Ishikawa (cell line): Measurements from ENCODE around the gene HTD2.

Experiments used
- CEBPB ChIP-seq: IDR thresholded peaks from 2 replicates; pipeline ENCODE4 v1.6.1; 2012
- CREB1 ChIP-seq: IDR thresholded peaks from 2 replicates; pipeline ENCODE4 v1.6.1; 2012; ENCODE audit warnings: low read depth
- EGR1 ChIP-seq: IDR thresholded peaks from 2 replicates; pipeline ENCODE4 v1.6.1; 2012
- EP300 ChIP-seq: IDR thresholded peaks from 2 replicates; pipeline ENCODE4 v1.6.1; 2012; ENCODE audit warnings: borderline replicate concordance
- FOXM1 ChIP-seq: IDR thresholded peaks from 2 replicates; pipeline ENCODE4 v1.6.1; 2012; ENCODE audit warnings: low read depth, borderline replicate concordance
- NFIC ChIP-seq: IDR thresholded peaks from 2 replicates; pipeline ENCODE4 v1.6.1; 2012
- RAD21 ChIP-seq: IDR thresholded peaks from 2 replicates; pipeline ENCODE4 v1.6.1; 2012; ENCODE audit warnings: low read depth
- TAF1 ChIP-seq: IDR thresholded peaks from 2 replicates; pipeline ENCODE4 v1.6.1; 2012; ENCODE audit warnings: low read depth, mild to moderate bottlenecking
- TCF12 ChIP-seq: IDR thresholded peaks from 2 replicates; pipeline ENCODE4 v1.6.1; 2012; ENCODE audit warnings: low read depth
- TEAD4 ChIP-seq: IDR thresholded peaks from 2 replicates; pipeline ENCODE4 v1.6.1; 2012
- YY1 ChIP-seq: IDR thresholded peaks from 2 replicates; pipeline ENCODE4 v1.6.1; 2012; ENCODE audit warnings: low read depth
- ZBTB7A ChIP-seq: IDR thresholded peaks from 2 replicates; pipeline ENCODE4 v1.6.1; 2012; ENCODE audit warnings: low read depth
- TF ChIP-seq, protein P1 (sequence below): IDR thresholded peaks from 2 replicates; pipeline ENCODE4 v1.6.1; 2012
- TF ChIP-seq, protein P2 (sequence below): IDR thresholded peaks from 2 replicates; pipeline ENCODE4 v1.6.1; 2012
- TF ChIP-seq, protein P3 (sequence below): IDR thresholded peaks from 2 replicates; pipeline ENCODE4 v1.6.1; 2012; ENCODE audit warnings: low read depth, mild to moderate bottlenecking

Gene HTD2

DNA sequence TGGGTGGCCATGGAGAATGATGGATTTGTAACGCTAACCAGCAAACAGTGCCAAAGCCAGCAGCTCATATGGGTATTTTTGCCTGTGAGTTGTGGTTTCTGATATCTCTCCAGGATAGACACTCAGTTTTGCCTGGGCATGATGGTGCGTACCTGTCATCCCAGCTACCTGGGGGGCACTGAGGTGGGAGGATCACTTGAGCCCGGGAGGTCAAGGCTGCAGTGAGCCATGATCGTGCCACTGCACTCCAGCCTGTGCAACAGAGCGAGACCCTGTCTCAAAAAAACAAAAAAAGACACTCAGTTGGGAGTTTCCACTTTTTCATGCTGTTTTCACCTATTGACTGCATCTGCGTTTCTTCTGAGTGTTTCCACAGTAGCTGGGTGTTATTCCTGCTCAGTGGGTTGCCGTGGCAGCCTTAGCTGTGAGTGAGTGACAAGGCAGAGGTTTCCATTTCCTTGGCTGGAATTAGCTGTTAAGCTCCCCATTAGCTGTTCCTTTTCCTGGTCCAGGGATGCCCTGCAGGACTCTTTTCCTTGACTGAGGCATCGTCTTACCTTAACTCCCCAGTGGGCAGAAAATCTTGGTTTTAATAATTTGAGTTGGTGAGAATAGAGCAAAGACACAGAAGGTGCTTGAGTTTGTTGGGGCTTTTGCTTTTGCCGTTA lies 14.5 kb upstream of the HTD2 start:
- no peak for TF ChIP-seq CEBPB
- TF ChIP-seq CREB1 = no peak
- no peak for TF ChIP-seq ZBTB7A
- TF ChIP-seq, protein P1, sequence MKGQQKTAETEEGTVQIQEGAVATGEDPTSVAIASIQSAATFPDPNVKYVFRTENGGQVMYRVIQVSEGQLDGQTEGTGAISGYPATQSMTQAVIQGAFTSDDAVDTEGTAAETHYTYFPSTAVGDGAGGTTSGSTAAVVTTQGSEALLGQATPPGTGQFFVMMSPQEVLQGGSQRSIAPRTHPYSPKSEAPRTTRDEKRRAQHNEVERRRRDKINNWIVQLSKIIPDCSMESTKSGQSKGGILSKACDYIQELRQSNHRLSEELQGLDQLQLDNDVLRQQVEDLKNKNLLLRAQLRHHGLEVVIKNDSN = no peak
- no peak for TF ChIP-seq RAD21
- no peak for TF ChIP-seq FOXM1
- TF ChIP-seq TCF12 = no peak
- no peak for TF ChIP-seq EP300
- TF ChIP-seq NFIC = no peak
- no peak for TF ChIP-seq YY1
- no peak for TF ChIP-seq TAF1

DNA sequence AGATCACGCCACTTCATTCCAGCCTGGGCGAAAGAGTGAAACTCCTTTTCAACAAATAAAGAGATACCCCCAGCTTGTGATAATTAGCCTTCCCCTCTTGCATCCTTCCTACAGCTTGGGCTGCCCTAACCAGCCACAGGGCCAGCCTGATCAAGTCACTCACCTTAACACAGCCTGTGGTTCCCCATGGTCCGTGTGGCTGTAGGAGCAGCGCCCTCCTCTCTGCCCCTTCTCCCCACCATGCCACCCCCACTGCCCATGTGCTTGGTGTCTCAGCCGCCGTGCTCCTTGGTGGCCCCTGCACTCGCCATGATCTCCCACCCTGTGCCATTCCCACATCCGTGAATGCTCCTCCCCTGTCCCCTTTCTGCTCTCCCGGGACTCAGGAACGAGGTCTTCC lies 13.5 kb upstream of the HTD2 start:
- no peak for TF ChIP-seq TEAD4
- TF ChIP-seq, protein P2, sequence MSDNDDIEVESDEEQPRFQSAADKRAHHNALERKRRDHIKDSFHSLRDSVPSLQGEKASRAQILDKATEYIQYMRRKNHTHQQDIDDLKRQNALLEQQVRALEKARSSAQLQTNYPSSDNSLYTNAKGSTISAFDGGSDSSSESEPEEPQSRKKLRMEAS = no peak
- TF ChIP-seq EGR1 = no peak
- no peak for TF ChIP-seq TCF12
- TF ChIP-seq, protein P3, sequence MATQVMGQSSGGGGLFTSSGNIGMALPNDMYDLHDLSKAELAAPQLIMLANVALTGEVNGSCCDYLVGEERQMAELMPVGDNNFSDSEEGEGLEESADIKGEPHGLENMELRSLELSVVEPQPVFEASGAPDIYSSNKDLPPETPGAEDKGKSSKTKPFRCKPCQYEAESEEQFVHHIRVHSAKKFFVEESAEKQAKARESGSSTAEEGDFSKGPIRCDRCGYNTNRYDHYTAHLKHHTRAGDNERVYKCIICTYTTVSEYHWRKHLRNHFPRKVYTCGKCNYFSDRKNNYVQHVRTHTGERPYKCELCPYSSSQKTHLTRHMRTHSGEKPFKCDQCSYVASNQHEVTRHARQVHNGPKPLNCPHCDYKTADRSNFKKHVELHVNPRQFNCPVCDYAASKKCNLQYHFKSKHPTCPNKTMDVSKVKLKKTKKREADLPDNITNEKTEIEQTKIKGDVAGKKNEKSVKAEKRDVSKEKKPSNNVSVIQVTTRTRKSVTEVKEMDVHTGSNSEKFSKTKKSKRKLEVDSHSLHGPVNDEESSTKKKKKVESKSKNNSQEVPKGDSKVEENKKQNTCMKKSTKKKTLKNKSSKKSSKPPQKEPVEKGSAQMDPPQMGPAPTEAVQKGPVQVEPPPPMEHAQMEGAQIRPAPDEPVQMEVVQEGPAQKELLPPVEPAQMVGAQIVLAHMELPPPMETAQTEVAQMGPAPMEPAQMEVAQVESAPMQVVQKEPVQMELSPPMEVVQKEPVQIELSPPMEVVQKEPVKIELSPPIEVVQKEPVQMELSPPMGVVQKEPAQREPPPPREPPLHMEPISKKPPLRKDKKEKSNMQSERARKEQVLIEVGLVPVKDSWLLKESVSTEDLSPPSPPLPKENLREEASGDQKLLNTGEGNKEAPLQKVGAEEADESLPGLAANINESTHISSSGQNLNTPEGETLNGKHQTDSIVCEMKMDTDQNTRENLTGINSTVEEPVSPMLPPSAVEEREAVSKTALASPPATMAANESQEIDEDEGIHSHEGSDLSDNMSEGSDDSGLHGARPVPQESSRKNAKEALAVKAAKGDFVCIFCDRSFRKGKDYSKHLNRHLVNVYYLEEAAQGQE = no peak
- no peak for TF ChIP-seq NFIC

DNA sequence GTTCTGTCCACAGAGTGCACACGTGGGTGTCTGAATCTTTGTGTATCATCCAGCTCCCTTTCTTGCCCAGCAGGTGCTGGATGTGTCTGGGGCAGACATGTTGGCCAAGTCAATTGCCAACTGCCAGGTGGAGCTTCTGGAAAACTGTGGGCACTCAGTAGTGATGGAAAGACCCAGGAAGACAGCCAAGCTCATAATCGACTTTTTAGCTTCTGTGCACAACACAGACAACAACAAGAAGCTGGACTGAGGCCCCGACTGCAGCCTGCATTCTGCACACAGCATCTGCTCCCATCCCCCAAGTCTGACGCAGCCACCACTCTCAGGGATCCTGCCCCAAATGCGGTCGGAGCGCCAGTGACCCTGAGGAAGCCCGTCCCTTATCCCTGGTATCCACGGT lies 12.8 kb upstream of the HTD2 start:
- no peak for TF ChIP-seq CREB1
- TF ChIP-seq NFIC = no peak
- TF ChIP-seq EP300 = no peak
- TF ChIP-seq ZBTB7A = no peak
- TF ChIP-seq, protein P2 = no peak
- no peak for TF ChIP-seq TEAD4
- no peak for TF ChIP-seq CEBPB
- TF ChIP-seq FOXM1 = no peak
- TF ChIP-seq, protein P3 = no peak
- no peak for TF ChIP-seq TAF1
- TF ChIP-seq RAD21 = no peak
- TF ChIP-seq EGR1 = no peak
- no peak for TF ChIP-seq YY1
- TF ChIP-seq, protein P1 = no peak
- no peak for TF ChIP-seq TCF12

DNA sequence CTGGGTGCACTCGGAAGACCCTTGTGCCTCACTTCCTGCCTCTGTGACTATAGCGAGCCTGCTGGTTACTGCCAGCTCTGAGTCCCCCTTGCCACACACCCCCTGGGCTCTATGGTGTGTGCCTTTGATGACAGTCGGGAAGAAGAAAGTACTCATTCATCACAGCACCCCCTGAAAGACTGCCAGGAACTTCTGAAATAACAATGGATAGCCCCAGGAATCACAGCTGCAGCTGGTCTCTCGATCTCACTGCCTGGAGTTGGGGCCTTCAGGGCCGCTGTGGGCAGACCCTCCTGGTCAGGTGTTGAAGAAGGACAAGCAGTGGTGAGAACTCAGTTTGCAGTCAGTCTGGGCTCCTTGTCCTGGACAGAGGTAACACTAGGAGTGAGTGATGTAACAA lies 10.1 kb upstream of the HTD2 start:
- TF ChIP-seq ZBTB7A (no peak), RAD21 (no peak), TEAD4 (no peak), NFIC (no peak), EGR1 (no peak), YY1 (no peak), TAF1 (no peak), EP300 (no peak), CREB1 (no peak), CEBPB (no peak), FOXM1 (no peak), TCF12 (no peak)
- TF ChIP-seq, protein P1 = no peak
- TF ChIP-seq, protein P2 = no peak
- TF ChIP-seq, protein P3 = no peak
